GM12878 (cell line): ENCODE results near the gene NTRK3. TPM values are rescaled to one million over a fixed set of nuclear protein-coding genes. Genes with fewer than 3 reads are reported as not detected.

ENCODE experiments used
- ATAC-seq: fragments of 200-7000 bp; cut with Tn5 transposase; 3 replicates; pipeline ENCODE4 v1.9.1; 2020; ENCODE audit warnings: mild to moderate bottlenecking, moderate library complexity
- BruUV-seq: library from RNA; stranded (reverse); fragments of 400-500 nt; replicated peaks from 2 replicates; lab custom pipeline; 2021; lab: Mats Ljungman, UMichigan
- CTCF ChIA-PET: fragments of 300-600 bp; sonication (Branson Sonifier 250); formaldehyde crosslinking; extraction: SDS; loops from one replicate; lab custom pipeline; 2021; ENCODE audit warnings: inconsistent platforms; lab: Yijun Ruan, JAX
- POLR2A ChIA-PET: fragments of 350-600 bp; formaldehyde crosslinking; extraction: SDS; loops from one replicate; lab custom pipeline; 2021; ENCODE audit warnings: inconsistent platforms; lab: Charles Lee
- RAD21 ChIA-PET: fragments of 300-600 bp; sonication (Branson Sonifier 250); formaldehyde crosslinking; loops from one replicate; lab custom pipeline; 2023; ENCODE audit warnings: antibody characterized with exemption; ENCODE audit not compliant: unreplicated experiment; lab: Charles Lee
- SMC1A ChIA-PET: fragments of 300-600 bp; sonication (Branson Sonifier 250); formaldehyde crosslinking; loops from one replicate; lab custom pipeline; 2023; ENCODE audit not compliant: unreplicated experiment, uncharacterized antibody; lab: Charles Lee
- DNase-seq: peaks from one replicate; pipeline ENCODE4 v3.0.0-alpha.2; 2011; ENCODE audit warnings: low read depth, low spot score
- FAIRE-seq: peaks from 3 replicates; lab custom pipeline; 2011; peaks lifted over from hg19 to GRCh38; lab: Jason Lieb, UNC
- H2AFZ ChIP-seq: 2 replicates; pipeline ENCODE4 v1.6.0; 2011; ENCODE audit warnings: low read depth, low read length, control low read depth; ENCODE audit not compliant: control insufficient read depth
- H3K27ac ChIP-seq: 2 replicates; pipeline ENCODE4 v1.5.1; 2011; ENCODE audit warnings: control low read depth; ENCODE audit not compliant: control insufficient read depth, insufficient read depth
- H3K27me3 ChIP-seq, 2 experiments: replicated peaks in 1 of 2; 2 replicates each; pipeline versions ENCODE4 v1.6.0 to v1.6.1; 2011; ENCODE audit warnings: low read length in 1 of 2; ENCODE audit not compliant: control insufficient read depth in 2 of 2, insufficient read depth in 2 of 2
- H3K36me3 ChIP-seq, 2 experiments: 2 replicates each; pipeline ENCODE4 v1.5.1; 2011; ENCODE audit warnings: low read length in 1 of 2; ENCODE audit not compliant: control insufficient read depth in 2 of 2, insufficient read depth in 2 of 2
- H3K4me1 ChIP-seq: 2 replicates; pipeline ENCODE4 v1.6.1; 2011; ENCODE audit warnings: mild to moderate bottlenecking, low read length, moderate library complexity, mixed read lengths; ENCODE audit not compliant: control insufficient read depth, insufficient read depth
- H3K4me2 ChIP-seq: 2 replicates; pipeline ENCODE4 v1.6.0; 2011; ENCODE audit warnings: control low read depth; ENCODE audit not compliant: control insufficient read depth, insufficient read depth
- H3K4me3 ChIP-seq: fragments of 200-600 bp; sonication (generic); 2 replicates; pipeline ENCODE4 v1.5.1; 2016
- H3K79me2 ChIP-seq: 2 replicates; pipeline ENCODE4 v1.6.0; 2011; ENCODE audit warnings: low read length; ENCODE audit not compliant: control insufficient read depth, insufficient read depth
- H3K9ac ChIP-seq: 2 replicates; pipeline ENCODE4 v1.8.0; 2011; ENCODE audit warnings: low read length, control low read depth, mixed read lengths; ENCODE audit not compliant: control insufficient read depth, insufficient read depth
- H3K9me3 ChIP-seq: replicated peaks from 3 replicates; pipeline ENCODE4 v1.5.1; 2011; ENCODE audit warnings: mild to moderate bottlenecking, low read length; ENCODE audit not compliant: control insufficient read depth, insufficient read depth
- H4K20me1 ChIP-seq: 2 replicates; pipeline ENCODE4 v1.6.0; 2011; ENCODE audit not compliant: control insufficient read depth, insufficient read depth
- ATF2 ChIP-seq: IDR thresholded peaks from 2 replicates; pipeline ENCODE4 v1.6.1; 2012; ENCODE audit warnings: low read length, inconsistent platforms
- EED ChIP-seq: sonication (generic); IDR thresholded peaks from 2 replicates; pipeline ENCODE4 v1.6.1; 2016; ENCODE audit warnings: antibody characterized with exemption, low read depth
- GABPA ChIP-seq: IDR thresholded peaks from 2 replicates; pipeline ENCODE4 v1.6.1; 2014; ENCODE audit warnings: antibody characterized with exemption, low read depth, mild to moderate bottlenecking, inconsistent platforms
- MTA2 ChIP-seq: fragments of 450-650 bp; IDR thresholded peaks from 2 replicates; pipeline ENCODE4 v1.6.1; 2016; ENCODE audit warnings: low read depth, mild to moderate bottlenecking, moderate library complexity
- NFIC ChIP-seq: IDR thresholded peaks from 2 replicates; pipeline ENCODE4 v1.6.1; 2012; ENCODE audit warnings: low read depth, mild to moderate bottlenecking, inconsistent platforms, low read length, moderate library complexity
- SPI1 ChIP-seq: IDR thresholded peaks from 2 replicates; pipeline ENCODE4 v1.6.1; 2011; ENCODE audit warnings: low read depth, mild to moderate bottlenecking, low read length, moderate library complexity, borderline replicate concordance; ENCODE audit not compliant: insufficient read depth
- STAT1 ChIP-seq: fragments of 450-650 bp; conservative IDR thresholded peaks from 2 replicates; pipeline ENCODE4 v1.6.1; 2014; ENCODE audit warnings: antibody characterized with exemption, mild to moderate bottlenecking
- ZNF384 ChIP-seq: IDR thresholded peaks from 2 replicates; pipeline ENCODE4 v1.6.1; 2012; ENCODE audit warnings: low read depth, mild to moderate bottlenecking, low read length, improper control_type of control experiment, borderline replicate concordance
- WGBS: methylation state at CpG from one replicate; pipeline ENCODE4 v1.1.6; 2016; ENCODE audit warnings: low lambda C conversion rate; ENCODE audit not compliant: insufficient replicate concordance, insufficient coverage; ENCODE audit errors: missing lambda C conversion rate; 5-methylcytosine and 5-hydroxymethylcytosine counted together
- in situ Hi-C: fragments of 300-500 bp; cut with MboI; formaldehyde crosslinking; loops from 9 replicates; pipeline ENCODE4 v1.14.3; 2018; ENCODE audit warnings: mixed read lengths
- intact Hi-C: fragments of 100-400 bp; cut with micrococcal nuclease; formaldehyde crosslinking; loops from one replicate; pipeline ENCODE4 v1.14.2; 2022; ENCODE audit not compliant: unreplicated experiment
- polyA plus RNA-seq, 11 experiments: library from polyadenylated mRNA; depleted of rRNA in 4 of 11; unstranded in 6 of 11; stranded (reverse) in 5 of 11; fragments of >200 nt; fragmentation: Nextera tagmentation in 4 of 11; fragmentation: Illumina TruSeq in 1 of 11; extraction: Ambion mirVana in 4 of 11; extraction: Trizol in 1 of 11; gene quantifications; 1 replicate in 1 of 11; 2 replicates in 10 of 11; pipeline versions ENCODE4 v1.2.1 to v1.2.3, GENCODE V29; 2011 to 2016; ENCODE audit warnings: inconsistent platforms in 2 of 11, missing spikeins in 2 of 11, low read depth in 1 of 11
- total RNA-seq, 4 experiments: library from RNA; depleted of rRNA in 3 of 4; stranded (reverse); fragments of >200 nt in 3 of 4; fragmentation: Illumina TruSeq in 1 of 4; extraction: Trizol in 1 of 4; gene quantifications; 2 replicates each; pipeline versions ENCODE4 v1.2.1 to v1.2.3, GENCODE V29; 2013 to 2021
- TF ChIP-seq, protein P1 (sequence below): fragments of 150-350 bp; IDR thresholded peaks from 2 replicates; pipeline ENCODE4 v1.6.1; 2014; ENCODE audit warnings: mild to moderate bottlenecking, low read depth, low read length

The NTRK3 gene
- total and polyA plus RNA-seq, 10 of the 15 experiments (the other 5 are each of a cell fraction or from before 2014, with no cell fraction given), result not detected

DNA sequence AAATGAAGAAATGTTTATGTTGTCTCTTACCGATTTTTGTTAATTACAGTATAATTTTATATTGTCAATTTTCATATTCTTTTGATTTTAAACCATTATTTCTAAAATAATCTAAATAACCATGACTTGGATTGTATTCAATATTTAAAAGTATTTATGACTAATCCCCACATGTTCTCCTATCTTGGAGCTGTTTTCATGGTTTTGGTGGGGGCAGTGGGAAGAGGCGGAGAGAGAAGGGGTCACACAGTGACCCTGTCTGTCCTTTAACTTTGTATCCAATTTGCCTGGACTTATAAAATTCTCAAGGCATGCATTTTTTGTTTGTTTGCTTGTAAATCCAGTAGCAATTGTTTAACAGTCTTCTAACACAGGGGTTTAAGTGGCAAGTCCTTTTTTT lies 407.4 kb downstream of the NTRK3 start:
- H3K9ac ChIP-seq, result no peak overlapping the region
- DNase-seq (no peak), ATAC-seq (no peak), FAIRE-seq (no peak)
- no peak overlapping the region for H3K27ac ChIP-seq
- WGBS, result 13% methylated on average over 2 of the region's 2 CpGs
- H3K36me3 ChIP-seq, result no peaks in the 10 kb centered on the region
- no peaks in the 10 kb centered on the region for H3K27me3 ChIP-seq
- in situ Hi-C loops (no loop called here), intact Hi-C loops (no loop called here)
- H3K4me2 ChIP-seq, result no peak overlapping the region
- BruUV-seq, result no TSS peak
- H3K4me1 ChIP-seq, result no peaks in the 10 kb centered on the region
- no peaks in the 10 kb centered on the region for H3K9me3 ChIP-seq
- H2AFZ ChIP-seq, result no peak overlapping the region
- H3K79me2 ChIP-seq, result no peaks in the 10 kb centered on the region
- CTCF ChIA-PET, result no interaction called here
- SMC1A ChIA-PET, result no interaction called here
- H4K20me1 ChIP-seq, result no peaks in the 10 kb centered on the region
- TF ChIP-seq NFIC, result no peak
- TF ChIP-seq MTA2, result no peak
- no peak for TF ChIP-seq EED
- TF ChIP-seq ATF2, result no peak
- TF ChIP-seq, protein P1, sequence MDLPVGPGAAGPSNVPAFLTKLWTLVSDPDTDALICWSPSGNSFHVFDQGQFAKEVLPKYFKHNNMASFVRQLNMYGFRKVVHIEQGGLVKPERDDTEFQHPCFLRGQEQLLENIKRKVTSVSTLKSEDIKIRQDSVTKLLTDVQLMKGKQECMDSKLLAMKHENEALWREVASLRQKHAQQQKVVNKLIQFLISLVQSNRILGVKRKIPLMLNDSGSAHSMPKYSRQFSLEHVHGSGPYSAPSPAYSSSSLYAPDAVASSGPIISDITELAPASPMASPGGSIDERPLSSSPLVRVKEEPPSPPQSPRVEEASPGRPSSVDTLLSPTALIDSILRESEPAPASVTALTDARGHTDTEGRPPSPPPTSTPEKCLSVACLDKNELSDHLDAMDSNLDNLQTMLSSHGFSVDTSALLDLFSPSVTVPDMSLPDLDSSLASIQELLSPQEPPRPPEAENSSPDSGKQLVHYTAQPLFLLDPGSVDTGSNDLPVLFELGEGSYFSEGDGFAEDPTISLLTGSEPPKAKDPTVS, result no peak
- no peak for TF ChIP-seq STAT1
- TF ChIP-seq SPI1, result no peak
- TF ChIP-seq ZNF384, result no peak
- no peak for TF ChIP-seq GABPA
- POLR2A ChIA-PET, result no interaction called here
- no peak overlapping the region for H3K4me3 ChIP-seq
- RAD21 ChIA-PET, result no interaction called here
